ENCODE data around the gene RUFY3. TPM values are rescaled to one million over a fixed set of nuclear protein-coding genes. Genes with fewer than 3 reads are reported as not detected.

RUFY3 gene
- total RNA-seq, 1 experiment from 2014 or later: 25.1 TPM

GRCh38 chr4:70849291-70849690, 127.5 kb downstream of the RUFY3 start:
- ChIA-PET CTCF (no interaction called here), POLR2A (ENCODE audit: low non-redundant PET) (no interaction called here)
- intact Hi-C loops (cut with micrococcal nuclease; ENCODE audit: unreplicated experiment): no loop called here
- no TSS peak for BruUV-seq (replicated peaks)
- H3K4me1 ChIP-seq (ENCODE audit: insufficient read depth, low read length, poor library complexity, severe bottlenecking): no peaks in the 10 kb centered on the region
- H3K27me3 ChIP-seq (replicated peaks; ENCODE audit: insufficient read depth, low read depth, low read length, poor library complexity): no peaks in the 10 kb centered on the region
- no peaks in the 10 kb centered on the region for H3K36me3 ChIP-seq (ENCODE audit: insufficient read depth, low read length, poor library complexity, severe bottlenecking)
- TF ChIP-seq EZH2 (IDR thresholded peaks at IDR 0.05; ENCODE audit: borderline replicate concordance, low read depth, low read length, poor library complexity, severe bottlenecking) (no peak), CTCF (conservative IDR thresholded peaks at IDR 0.05; ENCODE audit: low read depth, low read length) (no peak)
- H3K27ac ChIP-seq (ENCODE audit: low read depth, low read length, poor library complexity, severe bottlenecking): no peak overlapping the region
- no peaks in the 10 kb centered on the region for H3K9me3 ChIP-seq (ENCODE audit: low read depth, low read length, poor library complexity, severe bottlenecking)
- DNase-seq (ENCODE audit: low spot score): no peak
- H3K4me3 ChIP-seq (ENCODE audit: low read depth, low read length, poor library complexity, severe bottlenecking): no peak overlapping the region

DNA sequence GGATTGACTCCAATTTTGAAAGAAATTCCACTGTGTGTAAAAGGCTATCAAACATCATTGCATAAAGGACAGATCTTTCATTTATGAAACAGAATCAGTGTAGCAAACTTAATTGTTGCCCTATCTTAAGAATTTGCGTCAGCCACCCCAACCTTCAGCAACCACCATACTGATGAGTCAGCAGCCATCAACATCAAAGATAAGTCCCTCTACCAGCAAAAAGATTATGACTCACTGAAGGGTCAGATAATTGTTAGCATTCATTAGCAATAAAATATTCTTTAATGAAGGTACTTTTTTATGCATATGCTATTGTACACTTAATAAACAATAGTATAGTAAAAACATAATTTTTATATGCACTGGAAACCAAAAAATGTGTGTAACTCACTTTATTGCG, 133.7 kb downstream of the RUFY3 start:
- H3K36me3 ChIP-seq (ENCODE audit: insufficient read depth, low read length, poor library complexity, severe bottlenecking): no peaks in the 10 kb centered on the region
- H3K27me3 ChIP-seq (replicated peaks; ENCODE audit: insufficient read depth, low read depth, low read length, poor library complexity): no peaks in the 10 kb centered on the region
- ChIA-PET POLR2A (ENCODE audit: low non-redundant PET) (no interaction called here), CTCF (no interaction called here)
- intact Hi-C loops (cut with micrococcal nuclease; ENCODE audit: unreplicated experiment): no loop called here
- no peaks in the 10 kb centered on the region for H3K9me3 ChIP-seq (ENCODE audit: low read depth, low read length, poor library complexity, severe bottlenecking)
- DNase-seq (ENCODE audit: low spot score): no peak
- no peaks in the 10 kb centered on the region for H3K4me1 ChIP-seq (ENCODE audit: insufficient read depth, low read length, poor library complexity, severe bottlenecking)
- no peak overlapping the region for H3K4me3 ChIP-seq (ENCODE audit: low read depth, low read length, poor library complexity, severe bottlenecking)
- no TSS peak for BruUV-seq (replicated peaks)
- TF ChIP-seq EZH2 (IDR thresholded peaks at IDR 0.05; ENCODE audit: borderline replicate concordance, low read depth, low read length, poor library complexity, severe bottlenecking): no peak
- no peak for TF ChIP-seq CTCF (conservative IDR thresholded peaks at IDR 0.05; ENCODE audit: low read depth, low read length)
- H3K27ac ChIP-seq (ENCODE audit: low read depth, low read length, poor library complexity, severe bottlenecking): no peak overlapping the region

Other genes with a start within 250 kb of the RUFY3 start
- gene MUC7, start 249.8 kb upstream of the RUFY3 start, total RNA-seq (2021): not detected in 2 replicates
- not detected in 2 replicates for gene AMTN, start 203.4 kb upstream of the RUFY3 start, total RNA-seq (2021)
- gene AMBN, start 129.7 kb upstream of the RUFY3 start, total RNA-seq (2021): 2.1 and 3.8 TPM in 2 replicates
- not detected in 2 replicates for gene ENAM, start 93.2 kb upstream of the RUFY3 start, total RNA-seq (2021)
- gene JCHAIN, start 55.5 kb upstream of the RUFY3 start, total RNA-seq (2021): not detected in 2 replicates
- gene UTP3, start 33.4 kb upstream of the RUFY3 start, total RNA-seq (2021): 16.2 and 17.1 TPM in 2 replicates
- 58.5 and 63.2 TPM in 2 replicates for gene GRSF1, start 117.9 kb downstream of the RUFY3 start, total RNA-seq (2021)
- 17.5 and 21.0 TPM in 2 replicates for gene MOB1B, start 180.4 kb downstream of the RUFY3 start, total RNA-seq (2021)

Measured in A673 (cell line).